Measurements from ENCODE around the gene KCNT1. TPM values are rescaled to one million over a fixed set of nuclear protein-coding genes. Genes with fewer than 3 reads are reported as not detected.
A peak's percentile ranks its signal among the peaks of the same experiment; 100 is the strongest.
"Not testable (repeated sequence)": the region's sequence is repeated elsewhere in the genome, so short reads cannot be mapped to it uniquely, and the experiment has no call there.

KCNT1 gene
- total and polyA plus RNA-seq, 8 donors = 0.05 to 1.1 (median 0.11) TPM

GRCh38 chr9:135669616-135670285 is 32.2 kb upstream of the KCNT1 start:
- ATAC-seq (no peak), FAIRE-seq (no peak)
- H3K27me3 ChIP-seq = no peaks in the 10 kb centered on the region

DNA sequence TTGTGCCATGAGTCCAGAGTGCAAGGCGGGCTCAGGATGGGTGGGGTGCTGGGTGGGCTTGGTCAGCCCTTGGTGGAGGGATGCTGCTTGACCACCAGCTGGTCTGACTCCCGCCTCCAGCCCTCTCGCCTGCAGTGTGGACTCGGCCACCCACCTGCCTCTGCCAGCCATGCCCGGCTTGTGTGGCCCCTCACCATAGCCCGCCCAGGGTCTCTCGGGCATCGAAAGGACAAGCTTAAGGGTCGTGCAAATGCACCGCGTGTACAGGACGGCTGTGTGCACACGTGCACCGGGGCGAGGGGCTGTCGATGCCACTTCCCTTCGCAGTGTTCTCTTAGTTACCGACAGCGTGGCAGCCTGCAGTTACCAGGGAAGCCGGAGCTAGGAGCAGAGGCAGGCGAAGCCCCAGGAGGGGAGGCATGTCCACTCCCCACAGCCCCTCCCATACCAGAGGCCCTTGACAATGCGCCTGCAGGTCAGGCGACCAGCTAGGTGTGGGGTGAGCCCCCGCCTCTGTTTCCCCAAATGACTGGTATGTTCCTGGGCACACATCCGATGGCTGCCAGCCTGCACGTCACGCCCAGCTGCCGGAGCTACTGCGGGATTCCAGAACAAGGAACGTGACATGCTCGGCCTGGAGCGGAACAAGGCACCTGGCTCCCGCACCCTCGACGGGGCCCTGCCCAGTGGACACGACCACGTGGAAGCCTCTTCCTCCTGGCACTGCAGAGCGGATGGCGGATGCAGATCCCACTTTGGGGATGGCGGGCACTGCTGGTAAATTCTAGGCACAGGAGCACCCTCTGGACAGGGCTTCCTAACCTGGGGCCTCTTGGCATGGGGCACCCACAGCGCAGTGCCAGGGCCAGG is 31.0 kb upstream of the KCNT1 start:
- no peak overlapping the region for H3K4me3 ChIP-seq
- FAIRE-seq = no peak
- TF ChIP-seq, protein P1, sequence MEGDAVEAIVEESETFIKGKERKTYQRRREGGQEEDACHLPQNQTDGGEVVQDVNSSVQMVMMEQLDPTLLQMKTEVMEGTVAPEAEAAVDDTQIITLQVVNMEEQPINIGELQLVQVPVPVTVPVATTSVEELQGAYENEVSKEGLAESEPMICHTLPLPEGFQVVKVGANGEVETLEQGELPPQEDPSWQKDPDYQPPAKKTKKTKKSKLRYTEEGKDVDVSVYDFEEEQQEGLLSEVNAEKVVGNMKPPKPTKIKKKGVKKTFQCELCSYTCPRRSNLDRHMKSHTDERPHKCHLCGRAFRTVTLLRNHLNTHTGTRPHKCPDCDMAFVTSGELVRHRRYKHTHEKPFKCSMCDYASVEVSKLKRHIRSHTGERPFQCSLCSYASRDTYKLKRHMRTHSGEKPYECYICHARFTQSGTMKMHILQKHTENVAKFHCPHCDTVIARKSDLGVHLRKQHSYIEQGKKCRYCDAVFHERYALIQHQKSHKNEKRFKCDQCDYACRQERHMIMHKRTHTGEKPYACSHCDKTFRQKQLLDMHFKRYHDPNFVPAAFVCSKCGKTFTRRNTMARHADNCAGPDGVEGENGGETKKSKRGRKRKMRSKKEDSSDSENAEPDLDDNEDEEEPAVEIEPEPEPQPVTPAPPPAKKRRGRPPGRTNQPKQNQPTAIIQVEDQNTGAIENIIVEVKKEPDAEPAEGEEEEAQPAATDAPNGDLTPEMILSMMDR (IDR thresholded peaks at IDR 0.05) = no peak
- intact Hi-C loops (cut with DNase I) = no loop called here
- no peak overlapping the region for H3K27ac ChIP-seq
- H3K27me3 ChIP-seq = no peaks in the 10 kb centered on the region
- DNase-seq = peak in 2 of 6 donors; percentile 40 to 48
- H3K9me3 ChIP-seq = no peaks in the 10 kb centered on the region
- WGBS, 2 donors = 72 to 78% methylated on average over 41 of the region's 41 CpGs
- H3K4me1 ChIP-seq = no peaks in the 10 kb centered on the region
- ATAC-seq = no peak
- H3K36me3 ChIP-seq = no peaks in the 10 kb centered on the region

More at GRCh38 chr9:135669616-135670285, 32.2 kb upstream of the KCNT1 start:
- H3K9me3 ChIP-seq = no peaks in the 10 kb centered on the region
- H3K36me3 ChIP-seq = no peaks in the 10 kb centered on the region
- TF ChIP-seq, protein P1 (IDR thresholded peaks at IDR 0.05) = no peak
- no peak overlapping the region for H3K4me3 ChIP-seq
- no peak overlapping the region for H3K27ac ChIP-seq
- peak in 2 of 6 donors; percentile 34 to 40 for DNase-seq
- intact Hi-C loops (cut with DNase I) = no loop called here
- WGBS, 2 donors = 85 to 86% methylated on average over 9 of the region's 9 CpGs
- H3K4me1 ChIP-seq = no peaks in the 10 kb centered on the region

DNA sequence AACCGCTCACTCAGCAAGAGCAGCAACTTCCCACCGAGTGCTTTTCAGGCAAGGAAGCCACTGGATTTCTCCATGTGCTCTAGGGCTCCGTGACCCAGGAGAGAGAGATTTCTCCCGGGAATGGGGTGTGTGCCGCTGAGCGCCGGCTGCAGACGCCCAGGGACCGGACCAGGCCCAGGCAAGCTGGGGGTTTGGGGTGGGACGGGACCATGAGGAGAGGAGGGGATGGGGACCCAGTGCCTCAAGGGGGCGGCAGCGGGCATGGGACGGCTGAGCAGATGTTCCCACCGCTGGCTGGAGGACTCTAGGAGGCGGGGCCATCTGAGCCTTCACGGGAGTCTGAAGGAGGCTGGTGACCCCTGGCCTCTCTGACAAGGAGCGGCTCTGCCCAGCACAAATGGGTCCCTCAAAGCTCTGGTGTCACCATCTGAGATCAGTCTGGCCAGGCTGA is 30.4 kb upstream of the KCNT1 start:
- Histone ChIP-seq H3K9me3 (no peaks in the 10 kb centered on the region), H3K4me1 (no peaks in the 10 kb centered on the region), H3K27ac (no peak overlapping the region), H3K36me3 (no peaks in the 10 kb centered on the region), H3K27me3 (no peaks in the 10 kb centered on the region), H3K4me3 (no peak overlapping the region)
- ATAC-seq (no peak), DNase-seq (no peak), FAIRE-seq (no peak)
- TF ChIP-seq, protein P1 (IDR thresholded peaks at IDR 0.05) = no peak
- 50 to 51% methylated on average over 15 to 17 of the region's 17 CpGs for WGBS, 2 donors
- intact Hi-C loops (cut with DNase I) = no loop called here

DNA sequence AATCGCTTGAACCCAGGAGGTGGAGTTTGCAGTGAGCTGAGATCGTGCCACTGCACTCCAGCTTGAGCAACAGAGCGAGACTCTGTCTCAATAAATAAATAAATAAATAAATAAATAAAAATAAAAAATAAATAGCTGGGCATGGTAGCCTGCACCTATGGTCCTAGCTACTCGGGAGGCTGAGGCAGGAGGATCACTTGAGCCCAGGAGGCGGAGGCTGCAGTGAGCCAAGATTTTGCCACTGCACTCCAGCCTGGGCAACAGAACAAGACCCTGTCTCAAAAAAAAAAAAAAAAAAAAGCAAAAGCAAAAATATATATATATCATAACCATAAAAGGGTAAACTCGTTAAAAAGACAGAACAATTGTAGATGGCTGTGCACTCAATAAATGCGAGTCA is 29.2 kb upstream of the KCNT1 start:
- H3K27me3 ChIP-seq; H3K4me3 ChIP-seq; ATAC-seq; H3K36me3 ChIP-seq; FAIRE-seq; H3K9me3 ChIP-seq; intact Hi-C loops (cut with DNase I); H3K4me1 ChIP-seq; H3K27ac ChIP-seq: not testable (repeated sequence)
- WGBS, 2 donors = 70 to 80% methylated on average over 7 of the region's 7 CpGs
- DNase-seq = peak in 1 of 6 donors; percentile 1

DNA sequence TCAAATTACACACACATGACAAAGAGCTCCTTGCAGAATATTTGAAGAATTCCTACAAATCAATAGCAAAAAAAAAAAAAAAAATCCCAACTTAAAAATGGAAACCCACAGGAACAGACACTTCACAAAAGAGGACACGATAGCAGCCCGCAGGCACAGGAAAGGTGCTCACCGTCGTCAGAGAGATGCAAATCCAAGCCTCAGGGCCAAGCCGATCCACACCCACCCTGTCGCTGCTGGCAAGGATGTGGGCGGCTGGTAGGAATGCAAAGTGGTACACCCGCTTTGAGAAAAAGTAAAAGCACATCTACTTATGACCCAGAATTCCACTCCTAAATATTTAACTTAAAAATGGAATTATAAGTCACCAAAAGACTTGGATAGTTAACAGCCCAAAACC is 28.0 kb upstream of the KCNT1 start:
- 67 to 70% methylated on average over 8 of the region's 8 CpGs for WGBS, 2 donors
- Histone ChIP-seq H3K27ac (no peak overlapping the region), H3K36me3 (no peaks in the 10 kb centered on the region), H3K4me1 (no peaks in the 10 kb centered on the region), H3K27me3 (no peaks in the 10 kb centered on the region), H3K9me3 (no peaks in the 10 kb centered on the region), H3K4me3 (no peak overlapping the region)
- FAIRE-seq (no peak), ATAC-seq (no peak), DNase-seq (no peak)
- intact Hi-C loops (cut with DNase I) = no loop called here
- TF ChIP-seq, protein P1 (IDR thresholded peaks at IDR 0.05) = no peak

Data from pancreas (tissue), 10 donors.